GM21825 (cell line): Measurements from ENCODE around the gene PLA2G3.
A peak's percentile ranks its signal among the peaks of the same experiment; 100 is the strongest.
"Not testable (repeated sequence)": the region's sequence is repeated elsewhere in the genome, so short reads cannot be mapped to it uniquely, and the experiment has no call there.

Experiments
- ATAC-seq: cut with Tn5 transposase; IDR thresholded peaks from one replicate; pipeline ENCODE4 v1.9.1; 2021; ENCODE audit warnings: mild to moderate bottlenecking, moderate library complexity; ENCODE audit not compliant: unreplicated experiment

The PLA2G3 gene

GRCh38 chr22:31124811-31125465 is 15.4 kb downstream of the PLA2G3 start:
- no peak for ATAC-seq

- ATAC-seq: no peak
Observed at GRCh38 chr22:31124290-31124689, 16.0 kb downstream of the PLA2G3 start.

GRCh38 chr22:31123292-31123602 is 17.1 kb downstream of the PLA2G3 start:
- no peak for ATAC-seq

GRCh38 chr22:31122532-31123291 is 17.6 kb downstream of the PLA2G3 start, which contains the start of gene INPP5J:
INPP5J (plus strand) TSS chr22:31122966; CDS start chr22:31123015, 49 bp downstream.
- no peak for ATAC-seq

GRCh38 chr22:31122196-31122531 is 18.1 kb downstream of the PLA2G3 start:
- ATAC-seq: no peak

GRCh38 chr22:31121403-31121802 is 18.9 kb downstream of the PLA2G3 start:
- no peak for ATAC-seq

- no peak for ATAC-seq
Observed at GRCh38 chr22:31120642-31121041, 19.7 kb downstream of the PLA2G3 start.

GRCh38 chr22:31120230-31120629 is 20.1 kb downstream of the PLA2G3 start:
- no peak for ATAC-seq

GRCh38 chr22:31119026-31119717 is 21.1 kb downstream of the PLA2G3 start:
- no peak for ATAC-seq

GRCh38 chr22:31118046-31118820 is 22.1 kb downstream of the PLA2G3 start:
- ATAC-seq: no peak

- not testable (repeated sequence) for ATAC-seq
Observed at GRCh38 chr22:31112547-31113091, 27.7 kb downstream of the PLA2G3 start.

- ATAC-seq: peak; percentile 10
Observed at GRCh38 chr22:31107894-31108218, 32.5 kb downstream of the PLA2G3 start.

GRCh38 chr22:31107178-31107893 is 33.0 kb downstream of the PLA2G3 start, which contains the start of gene SELENOM:
SELENOM (minus strand) TSS chr22:31107568; CDS start chr22:31107505, 63 bp downstream.
- peak; percentile 87 for ATAC-seq

- ATAC-seq: no peak
Observed at GRCh38 chr22:31106731-31107177, 33.6 kb downstream of the PLA2G3 start.

GRCh38 chr22:31106001-31106571 is 34.2 kb downstream of the PLA2G3 start:
- ATAC-seq: no peak

- no peak for ATAC-seq
Observed at GRCh38 chr22:31105282-31105929, 34.9 kb downstream of the PLA2G3 start.

- no peak for ATAC-seq
Observed at GRCh38 chr22:31104869-31105268, 35.4 kb downstream of the PLA2G3 start.

- no peak for ATAC-seq
Observed at GRCh38 chr22:31103899-31104694, 36.2 kb downstream of the PLA2G3 start.

- no peak for ATAC-seq
Observed at GRCh38 chr22:31103111-31103510, 37.2 kb downstream of the PLA2G3 start.
